Stimulated activated CD8-positive, alpha-beta memory T cell treated with anti-CD3 and anti-CD28 coated beads, Interleukin-4, amount 100 ng/mL, for 48 hours (primary cell): ENCODE results near the gene EPHB3.

Source experiments
- DNase-seq: peaks from one replicate; pipeline ENCODE4 v3.0.0-alpha.2; 2020

EPHB3 gene

DNA sequence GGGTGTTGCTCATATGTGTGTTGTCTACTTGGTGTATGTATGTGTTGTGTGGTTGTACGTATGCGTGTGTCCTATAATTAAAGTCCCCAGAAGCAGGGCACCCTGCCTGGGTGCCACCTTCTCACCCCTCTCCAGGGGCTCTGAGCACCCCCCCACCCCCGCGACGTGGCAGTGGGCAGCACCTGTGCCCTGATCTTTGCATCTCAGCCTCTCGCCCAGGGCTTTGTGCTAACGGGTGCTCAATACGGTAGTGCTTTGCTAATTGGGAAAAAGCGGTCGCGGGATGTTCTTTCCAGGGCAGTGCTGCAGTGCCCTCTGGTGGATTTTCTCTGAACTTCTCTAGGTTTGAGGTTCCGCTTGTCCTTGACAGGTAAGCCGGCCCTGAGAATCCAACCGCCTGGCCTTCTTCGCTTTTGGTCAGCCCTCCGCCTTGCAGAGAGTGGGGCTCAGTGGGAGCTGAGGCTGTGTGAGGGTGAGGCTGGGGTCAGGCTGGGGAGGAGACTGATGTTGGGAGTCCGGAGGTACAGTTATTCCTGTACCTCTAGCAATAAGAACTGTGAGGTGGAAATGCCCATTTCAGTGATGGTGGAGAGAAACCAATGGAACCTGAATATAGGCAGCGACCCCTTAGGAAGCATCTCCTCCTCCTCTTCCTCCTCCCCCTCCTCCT is 17.6 kb upstream of the EPHB3 start:
- DNase-seq: peak; percentile 84

DNA sequence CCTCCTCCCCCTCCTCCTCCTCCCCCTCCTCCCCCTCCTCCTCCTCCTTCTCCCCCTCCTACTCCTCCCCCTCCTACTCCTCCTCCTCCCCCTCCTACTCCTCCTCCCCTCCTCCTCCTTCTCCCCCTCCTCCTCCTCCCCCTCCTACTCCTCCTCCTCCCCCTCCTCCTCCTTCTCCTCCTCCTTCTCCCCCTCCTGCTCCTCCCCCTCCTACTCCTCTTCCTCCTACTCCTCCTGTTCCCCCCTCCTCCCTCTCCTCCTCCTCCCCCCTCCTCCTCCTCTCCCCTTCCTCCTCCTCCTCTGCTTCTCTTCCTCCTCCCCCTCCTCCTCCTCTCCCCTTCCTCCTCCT is 17.1 kb upstream of the EPHB3 start:
- no peak for DNase-seq

DNA sequence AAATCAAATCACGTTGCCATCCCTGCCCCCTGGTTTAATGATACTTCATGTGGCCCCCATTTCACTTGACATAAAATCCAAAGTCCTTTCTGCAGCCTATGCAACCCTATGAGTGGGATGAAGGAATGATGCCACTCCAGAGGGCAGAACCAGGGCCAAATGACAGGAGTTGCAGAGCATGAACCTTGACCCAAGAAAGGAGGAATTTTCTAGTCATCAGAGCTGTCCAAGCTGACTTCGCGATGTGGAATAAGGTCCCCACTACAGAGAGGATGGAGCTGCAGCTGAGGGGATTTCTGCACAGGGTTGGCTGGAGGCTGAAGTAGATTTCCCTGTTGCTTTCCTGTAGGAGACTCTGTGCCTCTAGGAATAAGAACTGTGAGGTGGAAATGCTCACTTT is 15.8 kb upstream of the EPHB3 start:
- no peak for DNase-seq

DNA sequence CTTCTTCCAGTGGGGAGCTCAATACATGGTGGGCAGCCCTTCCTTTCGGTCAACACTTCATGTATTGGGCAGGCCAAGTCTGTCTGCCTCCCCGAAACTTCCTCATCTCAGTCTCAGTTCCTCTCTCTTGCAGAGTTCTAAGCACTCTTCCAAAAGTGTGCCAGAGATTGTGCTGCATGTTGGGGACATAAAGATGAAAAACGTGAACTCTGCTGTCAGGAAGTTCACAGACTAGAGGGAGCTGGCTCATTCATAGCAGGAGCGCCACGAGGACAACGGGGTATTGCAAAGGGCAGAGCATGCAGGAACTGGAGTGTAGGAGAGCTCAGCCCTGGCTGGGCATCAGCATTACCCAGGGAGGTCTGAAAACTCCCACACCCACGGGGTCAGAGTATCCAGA is 15.3 kb upstream of the EPHB3 start:
- no peak for DNase-seq

DNA sequence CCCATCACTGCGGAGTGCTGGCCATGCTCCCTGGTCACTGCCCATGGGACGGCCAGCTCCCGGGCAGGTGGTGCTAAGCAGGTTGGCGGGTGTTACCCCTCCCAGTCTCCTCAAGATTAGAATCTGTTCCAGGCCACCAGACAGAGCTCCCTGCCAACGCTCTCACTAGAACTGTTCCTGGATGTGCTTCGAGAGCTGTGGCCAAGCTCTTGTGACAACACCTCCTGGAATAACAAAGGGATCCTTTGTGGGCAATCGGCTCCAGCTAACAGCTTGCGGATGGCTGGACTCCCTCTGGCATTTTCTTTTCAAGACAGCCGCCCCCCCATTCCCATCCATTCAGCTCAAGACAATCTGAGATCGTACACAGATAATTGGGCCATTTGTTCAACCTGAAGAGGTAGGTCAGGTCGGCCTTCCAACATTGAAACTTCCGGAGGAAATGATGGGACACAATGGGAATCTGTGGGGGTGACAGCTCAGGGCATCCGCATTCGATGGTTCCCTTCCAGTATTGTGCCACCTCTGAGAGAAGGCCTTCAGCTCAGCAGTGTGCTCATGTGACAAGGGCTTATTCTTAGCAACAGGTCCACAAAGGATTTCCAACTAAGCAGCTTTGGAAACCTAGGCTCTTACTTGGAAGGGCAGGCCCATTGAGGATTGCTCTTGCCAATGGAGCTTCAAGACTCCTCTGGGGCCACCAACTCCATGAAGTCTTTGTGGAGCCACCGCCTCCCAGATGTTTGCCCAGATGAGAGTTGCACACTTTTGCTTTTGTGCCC is 11.6 kb upstream of the EPHB3 start:
- no peak for DNase-seq

DNA sequence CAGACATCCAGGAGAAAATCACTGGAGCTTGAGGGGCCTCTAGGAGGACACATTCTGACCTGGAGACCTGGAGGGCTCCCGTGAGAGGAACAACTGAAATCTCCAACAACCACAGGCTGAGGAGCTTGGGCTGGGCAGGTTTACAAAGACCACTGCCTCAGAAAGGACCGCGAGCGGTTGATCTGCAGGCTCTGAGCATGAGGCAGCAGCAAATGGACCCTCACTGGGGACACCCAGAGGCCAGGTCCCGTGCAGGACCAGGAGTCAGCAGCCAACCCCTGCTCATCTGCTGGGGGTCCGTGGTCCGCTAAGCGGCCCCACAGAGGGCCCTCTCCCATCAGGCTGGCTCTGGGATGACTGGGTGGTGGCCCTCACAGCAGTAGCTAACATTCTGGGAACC is 10.5 kb upstream of the EPHB3 start:
- DNase-seq: no peak

DNA sequence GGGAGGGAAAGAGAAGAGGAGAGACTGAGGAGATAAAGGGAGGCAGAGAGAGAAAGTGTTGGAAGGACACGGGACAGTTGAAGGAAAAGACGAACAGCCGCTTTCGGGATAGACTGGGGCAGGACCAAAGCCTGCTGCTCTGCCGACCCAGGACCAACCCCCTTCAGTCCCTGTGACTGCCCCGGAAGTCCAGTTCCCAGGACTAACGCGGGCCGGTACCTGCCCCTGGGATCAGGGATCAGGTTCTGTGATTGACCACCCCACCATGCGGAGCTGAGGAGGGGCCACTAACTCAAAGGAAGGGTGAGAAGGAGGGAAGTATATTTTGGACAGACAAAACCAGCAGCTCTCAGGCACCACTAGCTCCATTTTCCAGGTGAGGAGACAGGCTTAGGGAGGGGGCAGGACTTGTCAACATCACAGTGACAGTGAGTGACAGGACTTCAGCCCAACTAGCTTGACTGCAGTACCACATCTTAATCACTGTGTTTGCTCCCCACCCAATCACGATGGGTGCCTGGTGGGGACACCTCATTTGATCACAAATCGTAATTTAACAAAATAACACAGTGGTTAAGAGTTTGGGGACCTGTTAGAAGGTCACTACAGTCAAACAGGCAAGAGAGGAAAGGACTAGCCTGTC is 9.8 kb upstream of the EPHB3 start:
- DNase-seq: no peak

DNA sequence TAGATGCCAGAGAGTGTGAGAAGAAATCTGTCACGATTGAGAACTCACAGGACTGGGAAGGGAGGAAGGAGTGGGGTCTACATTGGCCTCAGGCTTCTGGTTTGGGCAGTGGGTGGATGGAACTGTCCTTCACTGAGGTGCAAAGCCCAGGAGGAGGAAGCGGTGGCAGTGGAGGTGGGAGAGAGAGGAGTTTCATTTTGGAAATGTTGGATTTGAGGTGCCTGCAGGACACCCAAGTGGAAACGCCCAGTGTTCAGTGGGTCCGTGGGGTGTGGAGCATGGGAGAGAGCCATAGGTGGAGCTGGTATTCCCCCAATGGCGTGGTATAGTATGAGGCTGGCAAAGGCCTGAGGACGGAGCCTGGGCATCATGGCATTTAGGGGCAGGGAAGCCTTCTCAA is 9.3 kb upstream of the EPHB3 start:
- no peak for DNase-seq

DNA sequence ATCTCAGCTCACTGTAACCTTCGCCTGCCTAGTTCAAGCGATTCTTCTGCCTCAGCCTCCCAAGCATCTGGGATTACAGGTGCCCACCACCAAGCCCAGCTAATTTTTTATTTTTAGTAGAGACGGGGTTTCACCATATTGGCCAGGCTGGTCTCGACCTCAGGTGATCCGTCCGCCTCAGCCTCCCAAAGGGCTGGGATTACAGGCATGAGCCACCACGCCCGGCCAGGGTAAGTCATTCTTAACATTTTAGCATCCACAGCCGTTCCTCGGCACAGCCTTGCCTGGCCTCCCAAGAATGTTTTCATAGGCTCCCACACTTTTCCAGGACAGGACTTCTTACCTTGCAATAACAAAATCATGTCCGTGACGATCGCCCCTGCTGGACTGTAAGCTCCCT is 8.7 kb upstream of the EPHB3 start:
- no peak for DNase-seq

DNA sequence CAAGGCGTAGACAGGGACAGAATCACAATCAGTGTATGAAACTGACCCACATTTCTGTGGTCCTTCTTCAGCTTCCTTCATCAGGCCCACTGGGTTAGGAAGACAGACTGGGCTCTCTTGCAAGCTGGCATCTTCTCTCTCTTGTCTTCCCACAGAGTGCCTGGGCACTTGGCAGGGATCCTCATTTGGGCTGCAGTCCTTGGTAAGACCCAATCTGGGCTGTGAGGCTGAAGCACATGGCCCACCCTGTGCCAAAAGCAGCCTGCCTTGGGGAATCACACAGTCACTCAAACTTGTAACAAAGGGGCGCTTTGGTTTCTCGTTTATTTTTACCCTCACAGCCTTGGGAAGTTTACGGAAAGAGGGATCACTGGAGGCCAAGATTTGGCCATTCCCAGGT is 8.2 kb upstream of the EPHB3 start:
- no peak for DNase-seq

DNA sequence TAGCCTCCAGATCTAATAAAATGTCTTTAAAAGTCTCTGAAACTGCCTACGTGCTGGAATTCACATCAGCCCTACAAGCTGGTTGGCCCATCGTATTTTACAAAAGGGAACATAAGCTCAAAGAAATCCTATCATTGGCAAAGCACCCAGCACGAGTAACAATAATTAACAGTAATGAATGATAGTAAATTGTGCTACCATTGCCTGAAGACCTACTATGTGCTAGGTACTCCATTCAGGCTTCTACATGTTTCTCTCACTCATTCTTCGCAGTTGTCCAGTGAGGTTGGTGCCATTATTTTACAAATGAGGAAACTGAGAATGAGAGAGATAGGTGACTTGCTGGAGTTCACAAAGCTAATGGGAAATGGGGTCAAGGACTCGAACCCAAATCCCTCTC is 7.1 kb upstream of the EPHB3 start:
- no peak for DNase-seq

DNA sequence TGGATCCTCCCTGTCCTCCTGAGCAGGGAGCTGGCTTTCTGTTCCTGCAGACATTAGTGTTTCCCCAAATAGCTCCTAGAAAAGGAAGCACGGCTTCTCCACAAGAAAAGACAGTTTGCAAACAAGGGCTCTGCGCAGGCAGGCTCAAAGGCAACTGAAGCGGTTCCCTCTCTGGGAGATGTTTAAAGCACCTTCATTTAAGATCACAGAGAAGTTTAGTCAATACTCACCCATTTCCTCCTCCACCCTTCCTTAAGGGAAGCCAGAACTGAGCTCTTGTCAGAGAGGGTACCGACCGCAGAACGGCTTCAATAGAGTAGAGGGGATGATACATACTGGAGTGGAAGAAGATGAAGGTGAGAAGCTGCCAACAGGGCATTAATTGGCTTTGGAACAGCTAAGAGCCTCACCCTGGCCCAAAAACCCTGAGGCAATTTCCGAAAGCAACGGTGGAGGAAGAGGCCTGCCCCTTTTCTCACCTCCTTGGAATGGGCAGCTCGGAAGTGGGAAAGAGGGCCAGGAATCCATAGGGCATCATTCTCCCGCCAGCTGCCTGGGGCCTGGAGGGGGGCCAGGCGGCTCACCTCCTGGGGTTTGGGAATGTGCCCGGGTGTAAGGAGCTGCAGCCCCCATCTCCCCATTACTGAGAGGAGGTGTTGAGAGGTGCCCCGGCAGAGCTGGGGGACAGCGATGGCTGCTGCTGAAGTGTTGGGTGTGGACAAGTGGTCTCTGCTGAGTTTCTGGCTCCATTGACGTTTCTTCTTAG is 4.8 kb upstream of the EPHB3 start:
- DNase-seq: no peak

DNA sequence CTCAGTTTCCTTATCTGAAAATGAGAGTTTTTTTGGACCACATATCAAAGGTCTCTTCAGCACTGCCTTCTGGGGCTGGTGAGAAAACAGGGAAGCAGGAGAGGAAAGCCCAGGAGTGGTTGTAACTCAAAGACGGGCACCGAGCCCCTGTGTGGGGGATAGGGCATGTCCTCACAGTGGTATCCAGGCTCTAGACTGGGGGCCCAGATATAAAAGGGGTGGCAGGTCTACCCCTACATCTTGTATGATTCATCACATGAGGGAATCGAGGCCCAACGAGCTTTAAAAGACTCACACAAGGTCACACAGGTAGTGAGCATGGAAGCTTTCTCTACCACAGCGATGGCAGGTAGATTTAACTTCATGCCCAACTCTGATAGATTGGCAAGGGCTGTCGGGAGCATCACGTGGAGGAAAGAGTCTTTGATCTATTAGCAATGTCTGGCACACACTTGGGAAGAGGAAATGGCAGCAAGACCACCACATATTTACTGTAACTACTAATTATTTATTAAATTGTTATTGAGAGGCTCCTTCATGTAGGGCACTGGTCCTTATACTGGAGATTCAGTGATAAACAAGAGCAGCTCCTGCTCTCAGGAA is 4.1 kb upstream of the EPHB3 start:
- DNase-seq: no peak

DNA sequence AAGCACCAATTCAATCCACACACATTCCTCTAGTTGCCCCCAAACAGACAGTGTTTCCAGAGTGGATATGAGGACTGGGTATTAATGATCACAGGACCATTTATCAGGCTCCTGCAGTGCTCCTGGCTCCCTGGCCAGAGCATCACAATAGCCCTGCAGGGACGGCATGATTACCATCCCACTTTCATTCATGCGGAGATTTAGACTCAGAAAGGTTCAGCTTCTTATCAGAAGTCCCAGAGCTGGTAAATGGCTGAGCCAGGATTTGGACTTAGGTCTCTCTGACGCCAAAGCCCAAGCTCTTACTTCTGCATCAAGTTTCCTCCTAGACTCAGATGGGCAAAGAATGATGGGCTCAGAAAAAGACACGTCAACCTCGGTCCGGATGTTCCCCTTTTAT is 2.9 kb upstream of the EPHB3 start:
- no peak for DNase-seq

DNA sequence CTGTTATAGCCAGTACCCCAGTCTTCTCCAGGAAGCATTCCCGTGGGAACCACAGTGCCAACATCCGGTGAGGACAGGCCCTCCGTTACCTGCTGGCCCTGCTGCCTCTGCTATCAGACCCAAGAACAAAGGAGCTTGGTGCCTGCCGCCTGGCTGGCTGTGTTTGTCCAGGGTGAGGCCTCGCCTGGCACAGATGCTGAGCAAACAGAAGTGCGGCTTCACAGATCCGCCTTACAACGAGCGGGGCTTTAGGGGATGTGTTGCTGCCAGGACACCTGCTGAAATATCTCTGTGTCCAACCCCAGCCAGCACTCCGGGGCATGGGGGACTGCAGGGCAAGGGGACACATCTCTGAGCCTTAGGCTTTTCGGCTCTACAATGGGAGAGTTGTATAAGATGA is 2.2 kb upstream of the EPHB3 start:
- DNase-seq: no peak

DNA sequence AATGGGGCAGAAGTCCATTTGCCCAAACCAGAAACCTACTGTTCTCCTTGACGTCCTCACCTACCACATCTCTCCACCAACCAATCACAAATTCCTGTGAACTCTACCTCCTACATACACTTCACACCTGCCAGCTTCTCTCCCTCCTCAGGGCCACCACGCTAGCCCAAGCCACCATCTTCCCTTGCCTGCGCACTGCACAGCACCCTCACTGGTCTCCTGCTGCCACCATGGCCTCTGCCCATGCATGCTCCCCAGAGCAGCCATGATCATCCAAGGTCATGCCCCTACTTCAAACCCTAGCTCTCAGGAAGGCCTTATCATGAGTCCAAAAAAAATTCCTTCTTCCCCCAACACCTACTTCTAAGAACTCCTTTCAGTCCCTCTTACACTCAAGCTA is 1.1 kb upstream of the EPHB3 start:
- no peak for DNase-seq

DNA sequence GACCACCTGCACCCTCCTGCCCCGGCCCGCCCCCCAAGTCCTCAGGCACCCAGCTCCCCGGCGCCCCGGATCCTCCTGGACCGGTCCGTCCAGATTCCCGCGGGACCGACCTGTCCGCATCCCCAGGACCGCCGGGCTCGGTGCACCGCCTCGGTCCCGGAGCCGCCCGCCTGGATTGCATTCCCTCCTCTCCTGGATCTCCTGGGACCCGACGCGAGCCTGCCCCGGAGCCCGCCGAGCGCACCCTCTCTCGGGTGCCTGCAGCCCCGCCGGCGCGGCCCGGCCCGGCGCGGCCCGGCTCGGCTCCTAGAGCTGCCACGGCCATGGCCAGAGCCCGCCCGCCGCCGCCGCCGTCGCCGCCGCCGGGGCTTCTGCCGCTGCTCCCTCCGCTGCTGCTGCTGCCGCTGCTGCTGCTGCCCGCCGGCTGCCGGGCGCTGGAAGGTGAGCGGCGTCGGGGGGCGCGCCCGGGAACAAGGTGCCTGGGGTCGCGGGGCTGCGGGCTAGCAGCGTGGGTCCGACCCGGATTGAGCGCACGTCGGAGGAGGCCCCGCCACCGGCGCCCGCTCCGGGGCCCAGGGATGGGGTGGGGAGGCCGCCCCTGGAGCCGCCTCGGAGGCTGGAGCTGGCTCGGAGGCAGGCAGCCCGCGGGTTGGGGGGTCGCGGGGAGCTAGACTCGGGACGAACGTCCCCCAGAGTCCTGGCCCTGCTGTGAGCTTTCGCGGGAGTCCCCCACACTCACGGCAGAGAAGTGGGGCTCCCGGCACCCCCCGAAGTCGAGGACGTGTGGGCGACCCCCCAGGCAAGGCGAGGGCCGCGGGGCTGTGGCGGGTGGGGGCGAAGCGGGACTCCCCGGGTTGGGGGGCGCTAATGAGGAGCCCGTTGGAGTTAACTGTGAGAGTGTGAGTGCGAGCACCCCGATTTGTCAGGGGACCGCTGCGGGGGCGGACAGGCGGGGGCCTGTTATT is 610 bp downstream of the EPHB3 start:
- no peak for DNase-seq

DNA sequence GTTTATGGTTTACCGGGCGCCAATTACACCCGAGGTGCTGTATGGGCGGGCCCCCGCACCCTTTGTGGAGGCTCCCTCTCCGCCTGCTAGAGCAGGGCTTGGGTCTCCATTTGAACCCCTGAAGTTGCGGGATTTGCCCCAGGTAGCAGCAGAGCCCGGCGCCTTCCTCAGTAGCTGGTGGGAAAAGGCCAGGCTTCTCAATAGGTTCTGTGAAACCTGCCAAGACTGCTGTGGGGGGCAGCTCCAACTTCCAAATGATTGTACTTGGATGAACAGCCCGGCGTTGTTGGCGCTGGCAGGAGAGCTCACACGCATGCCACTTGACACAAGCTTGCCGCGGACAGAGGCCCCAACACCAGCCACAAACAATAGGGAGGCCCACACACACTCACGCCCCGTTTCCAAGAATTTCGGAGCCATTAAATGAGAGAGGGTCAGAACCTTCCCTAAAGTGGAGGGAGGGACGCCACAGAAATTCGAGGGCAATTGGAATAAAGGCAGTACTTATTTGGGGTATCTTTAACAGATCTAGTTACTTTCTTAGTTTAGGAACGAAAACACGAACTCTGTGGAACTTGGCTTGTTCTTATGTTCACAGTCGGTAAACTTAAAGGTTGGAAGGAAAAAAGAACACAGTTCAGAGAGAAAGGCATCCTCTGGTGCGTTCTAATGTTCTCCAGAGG is 1.4 kb downstream of the EPHB3 start:
- no peak for DNase-seq

DNA sequence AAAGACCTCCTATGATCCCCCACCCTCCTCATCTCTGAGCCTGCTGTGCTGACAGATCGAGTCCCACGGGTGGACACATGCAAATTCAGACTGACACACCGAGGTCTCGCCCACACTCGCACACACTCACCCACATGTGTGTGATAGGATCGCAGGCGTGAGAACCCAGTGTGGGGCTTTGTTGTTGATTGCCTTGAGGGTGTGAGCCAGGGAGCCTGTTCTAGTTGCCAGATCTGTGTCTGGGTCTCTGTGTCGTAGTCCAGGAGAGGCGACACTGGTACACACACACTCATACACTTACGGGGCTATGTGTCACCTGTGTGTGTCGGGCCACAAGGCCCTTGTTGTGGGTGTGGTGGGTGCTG is 2.0 kb downstream of the EPHB3 start:
- no peak for DNase-seq

DNA sequence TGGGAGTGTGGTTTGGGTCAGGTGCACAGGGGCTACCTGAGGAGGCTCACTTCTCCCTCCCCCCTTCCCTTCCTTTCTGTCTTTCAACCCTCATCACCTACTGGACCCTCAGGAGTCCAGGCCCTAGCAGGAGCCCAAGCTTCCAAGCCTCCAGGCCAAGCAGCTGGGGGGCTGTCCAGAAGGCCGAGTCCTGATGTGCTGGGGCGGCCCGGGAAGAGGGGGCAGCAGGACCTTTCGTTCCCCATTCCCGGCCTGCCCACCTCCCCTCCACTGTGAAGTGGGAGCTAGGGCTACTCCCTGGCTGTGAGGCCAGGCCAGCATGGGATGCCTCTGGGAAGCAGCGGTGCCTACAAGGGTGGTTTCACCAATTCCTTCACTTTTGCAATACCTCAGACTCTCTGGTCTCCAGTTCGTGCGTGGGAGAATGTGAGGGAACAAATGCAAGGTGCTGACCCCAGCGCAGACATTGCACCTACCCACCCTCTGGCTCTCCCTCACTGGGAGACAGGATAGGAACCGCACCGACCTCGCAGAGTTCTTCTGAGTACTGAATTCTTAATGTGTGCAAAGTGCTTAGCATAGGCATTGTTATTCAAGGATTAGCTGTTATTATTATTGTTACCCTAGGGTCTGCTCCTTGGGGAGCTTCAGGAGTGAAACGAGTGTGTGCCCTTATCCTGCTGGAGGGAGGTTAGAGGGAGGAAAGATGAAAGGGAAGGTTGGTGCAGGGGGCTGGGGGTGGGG is 2.5 kb downstream of the EPHB3 start:
- DNase-seq: no peak
